HEK293 (cell line): ENCODE measurements around the gene TMEM170B.

ENCODE experiments used
- CTCF ChIA-PET: fragments of 350-600 bp; formaldehyde crosslinking; extraction: SDS; loops from one replicate; lab custom pipeline; 2021; ENCODE audit warnings: antibody characterized with exemption; lab: Yijun Ruan, JAX
- POLR2A ChIA-PET: fragments of 300-600 bp; formaldehyde crosslinking; extraction: SDS; loops from one replicate; lab custom pipeline; 2020; ENCODE audit warnings: antibody characterized with exemption, inconsistent platforms; lab: Yijun Ruan, JAX
- H3K27ac ChIP-seq: fragments of 200-500 bp; sonication (Bioruptor generic); 2 replicates; pipeline ENCODE4 v1.5.1; 2014; ENCODE audit warnings: low read depth, low read length, control low read depth, inconsistent platforms; ENCODE audit errors: extremely low read depth
- H3K36me3 ChIP-seq, 2 experiments: fragments of 200-500 bp in 1 of 2; sonication (Bioruptor generic) in 1 of 2; 1 replicate in 1 of 2; 2 replicates in 1 of 2; pipeline ENCODE4 v1.5.1; 2014 to 2017; ENCODE audit warnings: inconsistent platforms in 2 of 2, low read length in 2 of 2; ENCODE audit not compliant: control insufficient read depth in 2 of 2, insufficient read depth in 1 of 2
- H3K4me1 ChIP-seq: fragments of 200-500 bp; sonication (Bioruptor generic); 2 replicates; pipeline ENCODE4 v1.5.1; 2014; ENCODE audit warnings: mild to moderate bottlenecking, low read length, inconsistent platforms; ENCODE audit not compliant: control insufficient read depth, insufficient read depth
- H3K4me3 ChIP-seq: 2 replicates; pipeline ENCODE4 v1.5.1; 2011; ENCODE audit warnings: low read depth, mild to moderate bottlenecking, control low read depth, low read length, moderate library complexity
- H3K9me3 ChIP-seq: fragments of 200-500 bp; sonication (Bioruptor generic); 2 replicates; pipeline ENCODE4 v1.5.1; 2014; ENCODE audit warnings: low read depth, low read length, inconsistent platforms; ENCODE audit not compliant: control insufficient read depth, insufficient read depth
- GLIS1 ChIP-seq: fragments of 450-650 bp; formaldehyde crosslinking; IDR thresholded peaks from 2 replicates; pipeline ENCODE4 v1.5.1; 2016; ENCODE audit warnings: missing biosample characterization, missing genetic modification characterization
- PRDM1 ChIP-seq: fragments of 450-650 bp; formaldehyde crosslinking; IDR thresholded peaks from 2 replicates; pipeline ENCODE4; 2016; ENCODE audit warnings: missing biosample characterization, missing genetic modification characterization
- ZBTB17 ChIP-seq: fragments of 450-650 bp; formaldehyde crosslinking; IDR thresholded peaks from 2 replicates; pipeline ENCODE4 v1.5.1; 2016; ENCODE audit warnings: missing biosample characterization, missing genetic modification characterization
- ZBTB21 ChIP-seq: fragments of 450-650 bp; formaldehyde crosslinking; IDR thresholded peaks from 2 replicates; pipeline ENCODE4 v1.5.1; 2017; ENCODE audit warnings: missing biosample characterization, missing genetic modification characterization
- ZNF121 ChIP-seq: fragments of 450-650 bp; formaldehyde crosslinking; IDR thresholded peaks from 2 replicates; pipeline ENCODE4 v1.5.1; 2016; ENCODE audit warnings: missing biosample characterization, missing genetic modification characterization
- ZNF175 ChIP-seq: fragments of 450-650 bp; formaldehyde crosslinking; IDR thresholded peaks from 2 replicates; pipeline ENCODE4 v1.5.1; 2016; ENCODE audit warnings: missing biosample characterization, missing genetic modification characterization
- ZNF19 ChIP-seq: fragments of 450-650 bp; formaldehyde crosslinking; IDR thresholded peaks from 2 replicates; pipeline ENCODE4; 2016; ENCODE audit warnings: missing biosample characterization, missing genetic modification characterization, low read depth
- ZNF529 ChIP-seq: fragments of 450-650 bp; formaldehyde crosslinking; IDR thresholded peaks from 2 replicates; pipeline ENCODE4 v1.5.1; 2017; ENCODE audit warnings: missing genetic modification characterization, missing biosample characterization; ENCODE audit not compliant: insufficient replicate concordance
- ZNF654 ChIP-seq: fragments of 450-650 bp; formaldehyde crosslinking; IDR thresholded peaks from 2 replicates; pipeline ENCODE4 v1.5.1; 2016; ENCODE audit warnings: low read depth, missing biosample characterization, missing genetic modification characterization
- ZNF658 ChIP-seq: fragments of 450-650 bp; formaldehyde crosslinking; IDR thresholded peaks from 2 replicates; pipeline ENCODE4; 2016; ENCODE audit warnings: missing biosample characterization, missing genetic modification characterization
- ZNF660 ChIP-seq: fragments of 450-650 bp; IDR thresholded peaks from 2 replicates; pipeline ENCODE4 v1.5.1; 2018; ENCODE audit warnings: missing biosample characterization, mild to moderate bottlenecking, missing genetic modification characterization
- ZNF837 ChIP-seq: fragments of 450-650 bp; formaldehyde crosslinking; IDR thresholded peaks from 2 replicates; pipeline ENCODE4 v1.5.1; 2016; ENCODE audit warnings: missing biosample characterization, missing genetic modification characterization
- ZXDB ChIP-seq: fragments of 450-650 bp; formaldehyde crosslinking; IDR thresholded peaks from 2 replicates; pipeline ENCODE4 v1.5.1; 2016; ENCODE audit warnings: missing biosample characterization, missing genetic modification characterization
- TF ChIP-seq, protein P1 (sequence below): fragments of 450-650 bp; formaldehyde crosslinking; IDR thresholded peaks from 2 replicates; pipeline ENCODE4 v1.5.1; 2016; ENCODE audit warnings: missing biosample characterization, missing genetic modification characterization
- TF ChIP-seq, protein P2 (sequence below): fragments of 450-650 bp; formaldehyde crosslinking; IDR thresholded peaks from 2 replicates; pipeline ENCODE4 v1.5.1; 2016; ENCODE audit warnings: missing biosample characterization, missing genetic modification characterization
- TF ChIP-seq, protein P3 (sequence below): fragments of 450-650 bp; formaldehyde crosslinking; IDR thresholded peaks from 2 replicates; pipeline ENCODE4 v1.5.1; 2017; ENCODE audit warnings: missing biosample characterization, missing genetic modification characterization
- TF ChIP-seq, protein P4 (sequence below): fragments of 450-650 bp; formaldehyde crosslinking; IDR thresholded peaks from 2 replicates; pipeline ENCODE4 v1.5.1; 2016; ENCODE audit warnings: missing biosample characterization, missing genetic modification characterization, low read depth
- TF ChIP-seq, protein P5 (sequence below): fragments of 450-650 bp; formaldehyde crosslinking; IDR thresholded peaks from 2 replicates; pipeline ENCODE4 v1.5.1; 2016; ENCODE audit warnings: missing biosample characterization, missing genetic modification characterization
- TF ChIP-seq, protein P6 (sequence below): fragments of 450-650 bp; formaldehyde crosslinking; IDR thresholded peaks from 2 replicates; pipeline ENCODE4 v1.5.1; 2016; ENCODE audit warnings: missing biosample characterization, missing genetic modification characterization

TMEM170B gene

DNA sequence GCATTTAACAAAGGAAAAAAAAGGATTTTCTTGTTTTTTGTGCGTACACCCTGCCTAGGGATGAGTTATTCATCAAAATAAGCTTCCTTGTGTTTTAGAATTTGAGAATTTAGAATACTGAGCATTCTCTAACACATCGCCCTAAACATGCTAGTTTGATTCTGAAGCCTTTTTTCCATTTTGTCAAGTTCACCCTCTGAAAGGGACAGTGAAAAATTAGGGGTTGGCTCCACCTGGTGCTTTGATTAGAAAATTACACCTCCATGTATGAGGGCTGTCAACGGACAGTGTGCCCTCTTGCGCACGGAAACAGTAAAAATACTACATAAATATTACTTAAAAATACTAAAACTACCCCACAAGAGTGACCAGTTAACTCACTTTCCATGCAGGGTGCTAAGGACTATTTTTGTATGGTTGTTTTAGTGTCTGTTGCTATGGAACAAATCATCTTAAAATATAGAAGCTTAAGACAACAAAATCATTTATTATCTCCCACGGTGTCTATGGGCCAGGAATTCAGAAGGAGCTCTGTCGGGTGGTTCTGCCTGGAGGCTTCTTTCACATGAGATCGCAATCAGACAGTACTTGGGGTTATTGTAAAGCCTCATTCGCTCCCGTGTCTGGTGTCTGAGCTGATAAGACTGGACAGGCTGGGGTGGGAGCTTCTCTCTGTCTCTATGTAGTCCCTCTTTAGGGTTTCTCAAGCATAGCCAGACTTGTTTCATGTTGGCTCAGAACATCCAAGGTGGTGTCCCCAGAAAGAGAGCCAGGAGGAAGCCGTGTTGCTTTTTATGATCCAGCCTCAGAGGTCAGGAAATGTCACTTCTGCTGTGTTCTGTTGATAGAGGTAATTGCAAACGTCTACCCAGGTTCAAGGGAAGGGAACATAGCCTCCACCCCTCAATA, 41.1 kb upstream of the TMEM170B start:
- Histone ChIP-seq H3K27ac (no peak overlapping the region), H3K36me3 (no peaks in the 10 kb centered on the region), H3K9me3 (no peaks in the 10 kb centered on the region), H3K4me3 (no peak overlapping the region), H3K4me1 (no peaks in the 10 kb centered on the region)
- CTCF ChIA-PET, result interaction anchor here (0.5 to 5.6 kb wide), 151 partner anchors 8 to 1564 kb away, joined by 3 to 110 read pairs (median 4); partner anchors contain the start of genes NEDD9 and SMIM13
- TF ChIP-seq ZNF19 (tag by site-specific recombination) (no peak), ZBTB17 (tag by site-specific recombination) (peak; percentile 24; the same call in 1 of the 2 replicates), PRDM1 (peak; percentile 76; the same call in 1 of the 2 replicates), ZNF654 (peak; percentile 89), ZNF660 (tag by site-specific recombination) (peak; percentile 78; the same call in 1 of the 2 replicates)
- TF ChIP-seq, protein P1, sequence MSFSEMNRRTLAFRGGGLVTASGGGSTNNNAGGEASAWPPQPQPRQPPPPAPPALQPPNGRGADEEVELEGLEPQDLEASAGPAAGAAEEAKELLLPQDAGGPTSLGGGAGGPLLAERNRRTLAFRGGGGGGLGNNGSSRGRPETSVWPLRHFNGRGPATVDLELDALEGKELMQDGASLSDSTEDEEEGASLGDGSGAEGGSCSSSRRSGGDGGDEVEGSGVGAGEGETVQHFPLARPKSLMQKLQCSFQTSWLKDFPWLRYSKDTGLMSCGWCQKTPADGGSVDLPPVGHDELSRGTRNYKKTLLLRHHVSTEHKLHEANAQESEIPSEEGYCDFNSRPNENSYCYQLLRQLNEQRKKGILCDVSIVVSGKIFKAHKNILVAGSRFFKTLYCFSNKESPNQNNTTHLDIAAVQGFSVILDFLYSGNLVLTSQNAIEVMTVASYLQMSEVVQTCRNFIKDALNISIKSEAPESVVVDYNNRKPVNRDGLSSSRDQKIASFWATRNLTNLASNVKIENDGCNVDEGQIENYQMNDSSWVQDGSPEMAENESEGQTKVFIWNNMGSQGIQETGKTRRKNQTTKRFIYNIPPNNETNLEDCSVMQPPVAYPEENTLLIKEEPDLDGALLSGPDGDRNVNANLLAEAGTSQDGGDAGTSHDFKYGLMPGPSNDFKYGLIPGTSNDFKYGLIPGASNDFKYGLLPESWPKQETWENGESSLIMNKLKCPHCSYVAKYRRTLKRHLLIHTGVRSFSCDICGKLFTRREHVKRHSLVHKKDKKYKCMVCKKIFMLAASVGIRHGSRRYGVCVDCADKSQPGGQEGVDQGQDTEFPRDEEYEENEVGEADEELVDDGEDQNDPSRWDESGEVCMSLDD (tag by site-specific recombination), result no peak
- TF ChIP-seq, protein P2, sequence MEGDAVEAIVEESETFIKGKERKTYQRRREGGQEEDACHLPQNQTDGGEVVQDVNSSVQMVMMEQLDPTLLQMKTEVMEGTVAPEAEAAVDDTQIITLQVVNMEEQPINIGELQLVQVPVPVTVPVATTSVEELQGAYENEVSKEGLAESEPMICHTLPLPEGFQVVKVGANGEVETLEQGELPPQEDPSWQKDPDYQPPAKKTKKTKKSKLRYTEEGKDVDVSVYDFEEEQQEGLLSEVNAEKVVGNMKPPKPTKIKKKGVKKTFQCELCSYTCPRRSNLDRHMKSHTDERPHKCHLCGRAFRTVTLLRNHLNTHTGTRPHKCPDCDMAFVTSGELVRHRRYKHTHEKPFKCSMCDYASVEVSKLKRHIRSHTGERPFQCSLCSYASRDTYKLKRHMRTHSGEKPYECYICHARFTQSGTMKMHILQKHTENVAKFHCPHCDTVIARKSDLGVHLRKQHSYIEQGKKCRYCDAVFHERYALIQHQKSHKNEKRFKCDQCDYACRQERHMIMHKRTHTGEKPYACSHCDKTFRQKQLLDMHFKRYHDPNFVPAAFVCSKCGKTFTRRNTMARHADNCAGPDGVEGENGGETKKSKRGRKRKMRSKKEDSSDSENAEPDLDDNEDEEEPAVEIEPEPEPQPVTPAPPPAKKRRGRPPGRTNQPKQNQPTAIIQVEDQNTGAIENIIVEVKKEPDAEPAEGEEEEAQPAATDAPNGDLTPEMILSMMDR (tag by site-specific recombination), result peak; percentile 83
- POLR2A ChIA-PET, result interaction anchor here (0.7 to 2.1 kb wide), 2 partner anchors 226 to 350 kb away, joined by 3 to 8 read pairs; no protein-coding TSS in a partner anchor

DNA sequence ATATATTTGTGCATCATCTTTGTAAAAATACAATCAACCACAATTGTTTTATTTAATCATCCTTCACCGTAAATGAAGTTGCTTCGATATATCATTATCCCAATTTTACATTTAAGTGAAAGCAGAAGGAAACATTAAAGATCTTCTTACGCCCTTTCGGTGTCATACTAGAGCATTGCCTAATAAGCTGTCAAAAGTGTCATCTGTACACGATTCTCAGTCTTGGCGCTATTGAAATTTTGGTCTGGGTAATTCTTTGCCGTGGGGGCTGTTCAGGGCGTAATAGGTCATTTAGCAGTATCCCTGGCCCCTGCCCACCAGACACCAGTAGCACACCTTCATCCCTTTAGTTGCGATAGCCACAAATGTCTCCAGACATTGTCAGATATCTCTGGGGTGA, 40.4 kb upstream of the TMEM170B start:
- Histone ChIP-seq H3K4me3 (no peak overlapping the region), H3K27ac (no peak overlapping the region), H3K4me1 (no peaks in the 10 kb centered on the region), H3K36me3 (no peaks in the 10 kb centered on the region), H3K9me3 (no peaks in the 10 kb centered on the region)
- CTCF ChIA-PET, result interaction anchor here (0.6 to 5.6 kb wide), 89 partner anchors 8 to 1019 kb away, joined by 3 to 110 read pairs (median 6); no protein-coding TSS in a partner anchor
- POLR2A ChIA-PET, result interaction anchor here (2.1 kb wide), 1 partner anchor 227 kb away, joined by 8 read pairs; no protein-coding TSS in a partner anchor
- no peak for TF ChIP-seq ZNF529 (tag by site-specific recombination)
- TF ChIP-seq, protein P3, sequence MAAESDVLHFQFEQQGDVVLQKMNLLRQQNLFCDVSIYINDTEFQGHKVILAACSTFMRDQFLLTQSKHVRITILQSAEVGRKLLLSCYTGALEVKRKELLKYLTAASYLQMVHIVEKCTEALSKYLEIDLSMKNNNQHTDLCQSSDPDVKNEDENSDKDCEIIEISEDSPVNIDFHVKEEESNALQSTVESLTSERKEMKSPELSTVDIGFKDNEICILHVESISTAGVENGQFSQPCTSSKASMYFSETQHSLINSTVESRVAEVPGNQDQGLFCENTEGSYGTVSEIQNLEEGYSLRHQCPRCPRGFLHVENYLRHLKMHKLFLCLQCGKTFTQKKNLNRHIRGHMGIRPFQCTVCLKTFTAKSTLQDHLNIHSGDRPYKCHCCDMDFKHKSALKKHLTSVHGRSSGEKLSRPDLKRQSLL (tag by site-specific recombination), result no peak
- TF ChIP-seq GLIS1, result no peak
- no peak for TF ChIP-seq ZNF837
- no peak for TF ChIP-seq ZNF658 (tag by site-specific recombination)
- TF ChIP-seq, protein P4, sequence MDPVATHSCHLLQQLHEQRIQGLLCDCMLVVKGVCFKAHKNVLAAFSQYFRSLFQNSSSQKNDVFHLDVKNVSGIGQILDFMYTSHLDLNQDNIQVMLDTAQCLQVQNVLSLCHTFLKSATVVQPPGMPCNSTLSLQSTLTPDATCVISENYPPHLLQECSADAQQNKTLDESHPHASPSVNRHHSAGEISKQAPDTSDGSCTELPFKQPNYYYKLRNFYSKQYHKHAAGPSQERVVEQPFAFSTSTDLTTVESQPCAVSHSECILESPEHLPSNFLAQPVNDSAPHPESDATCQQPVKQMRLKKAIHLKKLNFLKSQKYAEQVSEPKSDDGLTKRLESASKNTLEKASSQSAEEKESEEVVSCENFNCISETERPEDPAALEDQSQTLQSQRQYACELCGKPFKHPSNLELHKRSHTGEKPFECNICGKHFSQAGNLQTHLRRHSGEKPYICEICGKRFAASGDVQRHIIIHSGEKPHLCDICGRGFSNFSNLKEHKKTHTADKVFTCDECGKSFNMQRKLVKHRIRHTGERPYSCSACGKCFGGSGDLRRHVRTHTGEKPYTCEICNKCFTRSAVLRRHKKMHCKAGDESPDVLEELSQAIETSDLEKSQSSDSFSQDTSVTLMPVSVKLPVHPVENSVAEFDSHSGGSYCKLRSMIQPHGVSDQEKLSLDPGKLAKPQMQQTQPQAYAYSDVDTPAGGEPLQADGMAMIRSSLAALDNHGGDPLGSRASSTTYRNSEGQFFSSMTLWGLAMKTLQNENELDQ (tag by site-specific recombination), result no peak
- TF ChIP-seq ZXDB (tag by site-specific recombination), result no peak
- TF ChIP-seq, protein P2 (tag by site-specific recombination), result no peak
- no peak for TF ChIP-seq ZNF121 (tag by site-specific recombination)
- TF ChIP-seq, protein P5, sequence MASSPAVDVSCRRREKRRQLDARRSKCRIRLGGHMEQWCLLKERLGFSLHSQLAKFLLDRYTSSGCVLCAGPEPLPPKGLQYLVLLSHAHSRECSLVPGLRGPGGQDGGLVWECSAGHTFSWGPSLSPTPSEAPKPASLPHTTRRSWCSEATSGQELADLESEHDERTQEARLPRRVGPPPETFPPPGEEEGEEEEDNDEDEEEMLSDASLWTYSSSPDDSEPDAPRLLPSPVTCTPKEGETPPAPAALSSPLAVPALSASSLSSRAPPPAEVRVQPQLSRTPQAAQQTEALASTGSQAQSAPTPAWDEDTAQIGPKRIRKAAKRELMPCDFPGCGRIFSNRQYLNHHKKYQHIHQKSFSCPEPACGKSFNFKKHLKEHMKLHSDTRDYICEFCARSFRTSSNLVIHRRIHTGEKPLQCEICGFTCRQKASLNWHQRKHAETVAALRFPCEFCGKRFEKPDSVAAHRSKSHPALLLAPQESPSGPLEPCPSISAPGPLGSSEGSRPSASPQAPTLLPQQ (tag by site-specific recombination), result no peak
- no peak for TF ChIP-seq ZBTB21
- no peak for TF ChIP-seq ZNF175 (tag by site-specific recombination)
- TF ChIP-seq, protein P6, sequence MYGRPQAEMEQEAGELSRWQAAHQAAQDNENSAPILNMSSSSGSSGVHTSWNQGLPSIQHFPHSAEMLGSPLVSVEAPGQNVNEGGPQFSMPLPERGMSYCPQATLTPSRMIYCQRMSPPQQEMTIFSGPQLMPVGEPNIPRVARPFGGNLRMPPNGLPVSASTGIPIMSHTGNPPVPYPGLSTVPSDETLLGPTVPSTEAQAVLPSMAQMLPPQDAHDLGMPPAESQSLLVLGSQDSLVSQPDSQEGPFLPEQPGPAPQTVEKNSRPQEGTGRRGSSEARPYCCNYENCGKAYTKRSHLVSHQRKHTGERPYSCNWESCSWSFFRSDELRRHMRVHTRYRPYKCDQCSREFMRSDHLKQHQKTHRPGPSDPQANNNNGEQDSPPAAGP (tag by site-specific recombination), result no peak
